HepG2 (cell line): ENCODE measurements around the gene FGA. TPM values are rescaled to one million over a fixed set of nuclear protein-coding genes. Genes with fewer than 3 reads are reported as not detected.

Experiments used
- CENPT ChIP-seq: sonication (generic); formaldehyde crosslinking; IDR thresholded peaks from 2 replicates; pipeline ENCODE4 v1.8.0; 2022; ENCODE audit warnings: low read depth, mild to moderate bottlenecking, moderate library complexity, missing genetic modification reagents
- CHCHD3 ChIP-seq: sonication (generic); formaldehyde crosslinking; IDR thresholded peaks from 2 replicates; pipeline ENCODE4 v1.8.0; 2022; ENCODE audit warnings: mild to moderate bottlenecking, missing genetic modification reagents, moderate library complexity
- DMAP1 ChIP-seq: IDR thresholded peaks from 2 replicates; pipeline ENCODE4 v1.6.1; 2016
- EHMT2 ChIP-seq: fragments of 200-600 bp; sonication (generic); IDR thresholded peaks from 2 replicates; pipeline ENCODE4 v1.7.0; 2017; ENCODE audit warnings: antibody characterized with exemption, low read depth, low read length, borderline replicate concordance
- HDAC2 ChIP-seq: sonication (generic); formaldehyde crosslinking; IDR thresholded peaks from 2 replicates; pipeline ENCODE4 v1.4.0; 2020; ENCODE audit warnings: missing genetic modification reagents
- MAFG ChIP-seq: sonication (generic); formaldehyde crosslinking; IDR thresholded peaks from 2 replicates; pipeline ENCODE4 v1.5.1; 2020; ENCODE audit warnings: mild to moderate bottlenecking, missing genetic modification reagents
- NCOA5 ChIP-seq: sonication (generic); formaldehyde crosslinking; IDR thresholded peaks from 2 replicates; pipeline ENCODE4 v1.4.0; 2020; ENCODE audit warnings: missing genetic modification reagents
- PHF20 ChIP-seq: sonication (generic); formaldehyde crosslinking; IDR thresholded peaks from 2 replicates; pipeline ENCODE4 v1.5.0; 2020; ENCODE audit warnings: mild to moderate bottlenecking, missing genetic modification reagents
- POLR2AphosphoS5 ChIP-seq: IDR thresholded peaks from 2 replicates; pipeline ENCODE4 v1.6.1; 2012; ENCODE audit warnings: low read depth, low read length
- RBM39 ChIP-seq: fragments of 200-400 bp; formaldehyde crosslinking; IDR thresholded peaks from one replicate; pipeline ENCODE4 v1.6.1; 2018; ENCODE audit warnings: antibody characterized with exemption, mild to moderate bottlenecking, low read depth, low read length; ENCODE audit not compliant: poor library complexity, severe bottlenecking
- SOX5 ChIP-seq: IDR thresholded peaks from 2 replicates; pipeline ENCODE4 v1.6.1; 2016; ENCODE audit warnings: borderline replicate concordance
- TBP ChIP-seq: sonication (generic); formaldehyde crosslinking; IDR thresholded peaks from 2 replicates; pipeline ENCODE4 v1.5.0; 2020; ENCODE audit warnings: missing genetic modification reagents
- ZNF207 ChIP-seq: fragments of 450-650 bp; IDR thresholded peaks from 2 replicates; pipeline ENCODE4 v1.6.1; 2016; ENCODE audit warnings: antibody characterized with exemption, borderline replicate concordance
- ZNF225 ChIP-seq: sonication (generic); formaldehyde crosslinking; IDR thresholded peaks from 2 replicates; pipeline ENCODE4 v1.4.0; 2020; ENCODE audit warnings: mild to moderate bottlenecking, missing genetic modification reagents
- ZNF556 ChIP-seq: sonication (generic); formaldehyde crosslinking; IDR thresholded peaks from 2 replicates; pipeline ENCODE4 v1.4.0; 2020; ENCODE audit warnings: mild to moderate bottlenecking, missing genetic modification reagents, borderline replicate concordance
- ZNF572 ChIP-seq: sonication (generic); formaldehyde crosslinking; IDR thresholded peaks from 2 replicates; pipeline ENCODE4 v1.5.1; 2020; ENCODE audit warnings: mild to moderate bottlenecking, missing genetic modification reagents
- ZNF703 ChIP-seq: sonication (generic); formaldehyde crosslinking; IDR thresholded peaks from 2 replicates; pipeline ENCODE4 v1.5.1; 2020; ENCODE audit warnings: missing genetic modification reagents, mild to moderate bottlenecking, moderate library complexity, borderline replicate concordance
- ZSCAN22 ChIP-seq: sonication (generic); formaldehyde crosslinking; IDR thresholded peaks from 2 replicates; pipeline ENCODE4 v1.4.0; 2020; ENCODE audit warnings: mild to moderate bottlenecking, missing genetic modification reagents
- polyA plus RNA-seq, 8 experiments: library from polyadenylated mRNA; depleted of rRNA in 3 of 8; stranded (reverse) in 7 of 8; unstranded in 1 of 8; fragments of >200 nt; fragmentation: Illumina TruSeq in 4 of 8; extraction: Trizol in 4 of 8; gene quantifications; 2 replicates each; pipeline versions ENCODE4 v1.2.1 to v1.2.3, GENCODE V29; 2011 to 2016; ENCODE audit warnings: low read depth in 4 of 8, missing spikeins in 1 of 8, mixed read lengths in 1 of 8; ENCODE audit not compliant: insufficient read depth in 1 of 8
- total RNA-seq, 5 experiments: library from RNA; depleted of rRNA; stranded (reverse); fragments of >200 nt; fragmentation: Illumina TruSeq; extraction: Trizol; gene quantifications; 2 replicates each; pipeline ENCODE4 v1.2.3, GENCODE V29; 2016; ENCODE audit warnings: low read depth in 1 of 5
- TF ChIP-seq, protein P1 (sequence below): sonication (generic); formaldehyde crosslinking; conservative IDR thresholded peaks from 2 replicates; pipeline ENCODE4 v1.4.0; 2020; ENCODE audit warnings: missing genetic modification reagents
- TF ChIP-seq, protein P2 (sequence below): sonication (generic); formaldehyde crosslinking; IDR thresholded peaks from 2 replicates; pipeline ENCODE4 v1.5.1; 2020; ENCODE audit warnings: missing genetic modification reagents, mild to moderate bottlenecking, borderline replicate concordance
- TF ChIP-seq, protein P3 (sequence below): sonication (generic); formaldehyde crosslinking; IDR thresholded peaks from 2 replicates; pipeline ENCODE4 v1.4.0; 2020; ENCODE audit warnings: mild to moderate bottlenecking, missing genetic modification reagents
- TF ChIP-seq, protein P4 (sequence below): sonication (generic); formaldehyde crosslinking; IDR thresholded peaks from 2 replicates; pipeline ENCODE4 v1.5.0; 2020; ENCODE audit warnings: mild to moderate bottlenecking, missing genetic modification reagents

Gene FGA
- total and polyA plus RNA-seq, 2 of the 13 experiments (the other 11 are each of a cell fraction or from before 2014, with no cell fraction given), result 640 to 1,523 TPM

DNA sequence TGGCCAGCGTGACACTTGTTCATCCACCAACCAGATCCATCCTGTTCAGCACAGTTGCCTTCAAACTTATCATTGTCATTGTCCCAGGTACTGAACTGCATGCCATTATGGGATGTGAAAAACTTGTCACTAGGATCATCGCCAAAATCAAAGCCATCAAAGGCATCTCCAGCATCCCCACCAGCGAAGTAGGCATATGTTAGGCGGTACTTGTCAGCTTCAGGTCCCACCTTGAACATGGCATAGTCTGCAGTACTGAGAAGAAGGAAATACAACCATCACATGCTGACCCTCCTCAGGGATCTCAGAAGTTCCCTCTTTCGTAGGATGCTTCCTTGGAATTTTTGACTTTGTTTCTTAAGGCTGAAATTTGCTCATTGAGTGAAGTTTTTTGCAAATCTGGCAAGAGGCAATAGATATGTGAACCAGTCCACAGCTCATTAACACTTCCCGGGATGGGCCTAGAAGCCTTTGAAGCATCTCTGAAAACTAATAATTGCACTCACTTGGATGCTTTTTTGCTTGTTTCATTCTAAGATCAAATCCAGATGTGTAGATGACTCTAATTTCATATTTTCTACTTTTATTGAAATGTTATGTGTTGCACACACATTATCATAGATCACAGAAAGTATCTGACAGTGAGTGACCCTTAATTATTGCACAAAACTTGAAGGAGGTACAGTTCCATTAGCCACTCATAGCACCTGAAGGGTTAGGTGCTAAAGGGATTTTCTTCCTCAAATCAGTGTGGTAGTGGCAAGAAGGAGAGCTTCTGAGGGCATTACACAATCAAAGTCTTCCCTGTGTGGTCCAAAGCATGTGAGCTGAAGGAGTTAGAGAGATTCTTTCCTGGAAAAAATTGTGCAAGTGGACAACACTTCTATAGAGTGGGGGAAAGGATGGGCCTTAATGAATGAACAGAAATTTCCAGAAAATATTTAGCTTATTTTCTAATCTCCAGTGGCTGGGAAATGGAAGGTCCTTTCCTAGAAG is 16.5 kb upstream of the FGA start (continued):
- no peak for TF ChIP-seq CHCHD3 (CRISPR knock-in tag)
- TF ChIP-seq, protein P1, sequence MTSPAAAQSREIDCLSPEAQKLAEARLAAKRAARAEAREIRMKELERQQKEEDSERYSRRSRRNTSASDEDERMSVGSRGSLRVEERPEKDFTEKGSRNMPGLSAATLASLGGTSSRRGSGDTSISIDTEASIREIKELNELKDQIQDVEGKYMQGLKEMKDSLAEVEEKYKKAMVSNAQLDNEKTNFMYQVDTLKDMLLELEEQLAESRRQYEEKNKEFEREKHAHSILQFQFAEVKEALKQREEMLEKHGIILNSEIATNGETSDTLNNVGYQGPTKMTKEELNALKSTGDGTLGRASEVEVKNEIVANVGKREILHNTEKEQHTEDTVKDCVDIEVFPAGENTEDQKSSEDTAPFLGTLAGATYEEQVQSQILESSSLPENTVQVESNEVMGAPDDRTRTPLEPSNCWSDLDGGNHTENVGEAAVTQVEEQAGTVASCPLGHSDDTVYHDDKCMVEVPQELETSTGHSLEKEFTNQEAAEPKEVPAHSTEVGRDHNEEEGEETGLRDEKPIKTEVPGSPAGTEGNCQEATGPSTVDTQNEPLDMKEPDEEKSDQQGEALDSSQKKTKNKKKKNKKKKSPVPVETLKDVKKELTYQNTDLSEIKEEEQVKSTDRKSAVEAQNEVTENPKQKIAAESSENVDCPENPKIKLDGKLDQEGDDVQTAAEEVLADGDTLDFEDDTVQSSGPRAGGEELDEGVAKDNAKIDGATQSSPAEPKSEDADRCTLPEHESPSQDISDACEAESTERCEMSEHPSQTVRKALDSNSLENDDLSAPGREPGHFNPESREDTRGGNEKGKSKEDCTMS (CRISPR knock-in tag), result no peak
- no peak for TF ChIP-seq MAFG (CRISPR knock-in tag)
- TF ChIP-seq HDAC2 (CRISPR knock-in tag), result no peak
- no peak for TF ChIP-seq ZNF225 (CRISPR knock-in tag)
- no peak for TF ChIP-seq ZNF207
- TF ChIP-seq, protein P2, sequence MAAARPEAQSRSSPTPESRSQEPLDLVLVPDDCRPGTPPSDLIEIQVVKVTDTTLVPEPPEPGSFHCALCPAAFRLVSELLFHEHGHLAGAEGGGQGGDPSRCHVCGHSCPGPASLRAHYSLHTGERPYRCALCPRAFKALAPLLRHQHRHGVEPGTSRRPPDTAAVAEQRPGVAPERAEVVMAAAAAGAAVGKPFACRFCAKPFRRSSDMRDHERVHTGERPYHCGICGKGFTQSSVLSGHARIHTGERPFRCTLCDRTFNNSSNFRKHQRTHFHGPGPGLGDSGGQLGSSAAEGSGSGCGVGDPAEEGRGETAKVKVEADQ, result no peak
- TF ChIP-seq RBM39, result no peak
- no peak for TF ChIP-seq DMAP1 (CRISPR knock-in tag)
- TF ChIP-seq, protein P3, sequence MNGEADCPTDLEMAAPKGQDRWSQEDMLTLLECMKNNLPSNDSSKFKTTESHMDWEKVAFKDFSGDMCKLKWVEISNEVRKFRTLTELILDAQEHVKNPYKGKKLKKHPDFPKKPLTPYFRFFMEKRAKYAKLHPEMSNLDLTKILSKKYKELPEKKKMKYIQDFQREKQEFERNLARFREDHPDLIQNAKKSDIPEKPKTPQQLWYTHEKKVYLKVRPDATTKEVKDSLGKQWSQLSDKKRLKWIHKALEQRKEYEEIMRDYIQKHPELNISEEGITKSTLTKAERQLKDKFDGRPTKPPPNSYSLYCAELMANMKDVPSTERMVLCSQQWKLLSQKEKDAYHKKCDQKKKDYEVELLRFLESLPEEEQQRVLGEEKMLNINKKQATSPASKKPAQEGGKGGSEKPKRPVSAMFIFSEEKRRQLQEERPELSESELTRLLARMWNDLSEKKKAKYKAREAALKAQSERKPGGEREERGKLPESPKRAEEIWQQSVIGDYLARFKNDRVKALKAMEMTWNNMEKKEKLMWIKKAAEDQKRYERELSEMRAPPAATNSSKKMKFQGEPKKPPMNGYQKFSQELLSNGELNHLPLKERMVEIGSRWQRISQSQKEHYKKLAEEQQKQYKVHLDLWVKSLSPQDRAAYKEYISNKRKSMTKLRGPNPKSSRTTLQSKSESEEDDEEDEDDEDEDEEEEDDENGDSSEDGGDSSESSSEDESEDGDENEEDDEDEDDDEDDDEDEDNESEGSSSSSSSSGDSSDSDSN (CRISPR knock-in tag), result no peak
- no peak for TF ChIP-seq ZNF572 (CRISPR knock-in tag)
- TF ChIP-seq SOX5, result no peak
- TF ChIP-seq TBP (CRISPR knock-in tag), result no peak
- TF ChIP-seq, protein P4, sequence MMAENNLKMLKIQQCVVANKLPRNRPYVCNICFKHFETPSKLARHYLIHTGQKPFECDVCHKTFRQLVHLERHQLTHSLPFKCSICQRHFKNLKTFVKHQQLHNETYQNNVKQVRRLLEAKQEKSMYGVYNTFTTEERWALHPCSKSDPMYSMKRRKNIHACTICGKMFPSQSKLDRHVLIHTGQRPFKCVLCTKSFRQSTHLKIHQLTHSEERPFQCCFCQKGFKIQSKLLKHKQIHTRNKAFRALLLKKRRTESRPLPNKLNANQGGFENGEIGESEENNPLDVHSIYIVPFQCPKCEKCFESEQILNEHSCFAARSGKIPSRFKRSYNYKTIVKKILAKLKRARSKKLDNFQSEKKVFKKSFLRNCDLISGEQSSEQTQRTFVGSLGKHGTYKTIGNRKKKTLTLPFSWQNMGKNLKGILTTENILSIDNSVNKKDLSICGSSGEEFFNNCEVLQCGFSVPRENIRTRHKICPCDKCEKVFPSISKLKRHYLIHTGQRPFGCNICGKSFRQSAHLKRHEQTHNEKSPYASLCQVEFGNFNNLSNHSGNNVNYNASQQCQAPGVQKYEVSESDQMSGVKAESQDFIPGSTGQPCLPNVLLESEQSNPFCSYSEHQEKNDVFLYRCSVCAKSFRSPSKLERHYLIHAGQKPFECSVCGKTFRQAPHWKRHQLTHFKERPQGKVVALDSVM (CRISPR knock-in tag), result no peak
- TF ChIP-seq ZNF703 (CRISPR knock-in tag), result no peak
- TF ChIP-seq NCOA5 (CRISPR knock-in tag), result 0 out of 2 replicates have a peak, but pooled peaks have one; percentile 27
- TF ChIP-seq ZNF556, result no peak
- no peak for TF ChIP-seq CENPT (CRISPR knock-in tag)
- TF ChIP-seq POLR2AphosphoS5, result peak; percentile 39; the same call in 1 of the 2 replicates
- TF ChIP-seq PHF20 (CRISPR knock-in tag), result no peak
- no peak for TF ChIP-seq ZSCAN22
- no peak for TF ChIP-seq EHMT2
